Measurements from ENCODE around the gene CHERP.
"Not testable (repeated sequence)": the region's sequence is repeated elsewhere in the genome, so short reads cannot be mapped to it uniquely, and the experiment has no call there.

The CHERP gene

DNA sequence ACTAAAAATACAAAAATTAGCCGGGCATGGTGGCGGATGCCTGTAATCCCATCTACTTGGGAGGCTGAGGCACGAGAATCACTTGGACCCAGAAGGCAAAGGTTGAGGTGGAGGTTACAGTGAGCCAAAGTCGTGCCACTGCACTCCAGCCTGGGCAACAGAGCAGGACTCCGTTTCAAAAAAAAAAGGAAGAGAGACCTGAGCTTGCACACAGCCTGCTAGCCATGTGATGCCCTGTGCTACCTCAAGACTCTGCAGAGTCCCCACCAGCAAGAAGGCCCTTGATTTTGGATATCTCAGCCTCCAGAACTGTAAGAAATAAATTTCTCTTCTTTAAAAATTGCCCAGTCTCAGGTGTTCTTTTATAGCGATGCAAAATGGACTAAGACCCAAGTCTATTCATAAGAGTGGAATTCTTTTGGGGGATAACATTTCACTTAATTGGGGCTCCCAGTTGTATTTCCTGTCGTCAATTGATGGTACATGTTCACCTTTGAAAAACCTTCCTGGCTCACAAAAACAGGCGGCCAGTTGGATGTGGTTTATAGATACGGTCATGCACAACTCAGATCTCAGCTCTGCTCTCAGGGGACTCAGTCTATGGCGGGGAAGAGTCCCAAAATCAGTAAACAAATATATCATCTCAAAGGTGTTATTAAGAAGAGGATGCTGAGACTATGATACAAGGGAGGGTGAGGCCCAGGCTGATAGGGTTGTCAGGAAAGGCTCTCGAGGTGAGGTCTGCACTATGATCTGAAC, 2.4 kb upstream of the CHERP start:
- FAIRE-seq: no peak
- DNase-seq (ENCODE audit: low spot score): no peak

DNA sequence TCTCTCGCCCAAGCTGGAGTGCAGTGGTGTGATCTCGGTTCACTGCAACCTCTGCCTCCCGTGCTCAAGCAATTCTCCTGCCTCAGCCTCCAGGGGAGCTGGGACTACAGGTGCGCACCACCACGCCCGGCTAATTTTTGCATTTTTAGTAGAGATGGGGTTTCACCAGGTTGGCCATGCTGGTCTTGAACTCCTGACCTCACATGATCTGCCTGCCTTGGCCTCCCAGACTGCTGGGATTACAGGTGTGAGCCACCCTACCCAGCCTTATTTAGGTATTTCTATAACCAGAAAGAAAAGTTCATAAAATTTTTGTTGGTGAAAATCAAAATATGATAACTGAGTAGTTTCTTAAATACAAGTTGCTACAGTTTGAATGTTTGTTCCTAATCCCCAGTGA, 1.5 kb upstream of the CHERP start:
- FAIRE-seq; DNase-seq (ENCODE audit: low spot score): not testable (repeated sequence)

DNA sequence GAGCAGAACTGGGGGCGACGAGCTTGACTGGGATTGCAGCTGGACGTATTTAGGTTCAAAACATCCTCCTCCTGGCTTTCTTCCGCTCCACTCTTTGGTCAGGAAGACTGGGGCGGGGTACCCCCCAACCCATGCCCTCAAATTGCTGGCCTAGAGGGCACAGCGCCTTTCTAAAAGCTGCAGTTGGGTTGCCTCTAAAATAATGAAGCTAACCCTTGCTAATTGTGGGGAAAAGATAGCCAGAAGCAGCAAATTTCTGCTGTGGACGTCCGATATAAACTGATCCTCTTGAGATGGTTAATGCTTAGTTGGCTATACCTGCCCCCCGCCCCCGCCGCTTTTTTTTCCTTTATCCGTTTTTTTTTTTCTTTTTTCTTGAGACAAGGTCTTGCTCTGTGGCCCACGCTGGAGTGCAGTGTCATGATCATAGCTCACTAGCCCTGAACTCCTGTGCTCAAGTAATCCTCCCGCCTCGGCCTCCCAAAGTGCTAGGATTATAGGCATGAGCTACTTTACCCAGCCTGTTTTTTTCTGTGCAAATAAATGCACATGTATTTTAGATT, 754 bp upstream of the CHERP start:
- DNase-seq (ENCODE audit: low spot score): no peak
- FAIRE-seq: no peak

DNA sequence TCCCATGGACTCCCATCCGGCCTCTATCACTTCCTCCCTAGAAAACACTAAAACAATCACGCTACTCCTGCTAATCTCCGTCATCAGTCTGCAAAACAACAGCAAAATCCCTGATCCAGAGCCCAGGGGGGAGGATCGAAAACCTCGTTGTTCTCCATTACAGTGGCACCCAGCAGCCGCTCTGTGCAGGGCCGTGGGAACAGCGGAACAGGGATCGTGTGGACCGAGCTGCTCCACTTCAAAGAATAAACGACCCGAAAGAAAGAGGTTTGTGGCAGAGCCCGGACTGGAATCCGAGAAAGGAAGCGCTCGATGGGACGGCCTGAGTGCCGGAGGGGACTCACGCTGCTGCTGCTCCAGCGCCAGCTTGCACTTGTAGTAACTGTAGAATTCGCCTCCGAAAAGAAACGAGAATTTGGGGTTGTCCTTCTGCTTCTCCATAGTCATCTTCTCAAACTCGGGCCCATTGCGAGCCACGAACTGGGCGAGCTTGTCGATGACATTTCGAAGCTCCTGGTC, 652 bp downstream of the CHERP start:
- DNase-seq (ENCODE audit: low spot score) (no peak), FAIRE-seq (no peak)

DNA sequence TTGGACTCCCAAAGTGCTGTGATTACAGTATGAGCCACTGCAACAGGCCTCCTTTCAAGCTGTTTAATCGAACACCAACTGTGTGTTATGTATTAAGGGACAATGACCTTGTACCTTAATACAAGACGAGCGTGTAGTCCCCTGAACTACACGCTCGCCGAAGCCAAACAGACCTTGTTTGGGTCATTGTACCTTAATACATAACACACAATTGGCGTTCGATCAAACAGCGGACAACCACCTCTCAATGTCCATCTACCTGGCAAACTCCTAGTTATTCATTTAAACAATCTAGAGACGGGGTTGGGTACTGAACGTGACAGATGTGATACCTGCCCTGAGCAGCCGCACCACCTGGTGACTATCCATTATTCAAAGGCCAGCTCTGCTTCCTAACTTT, 1.3 kb downstream of the CHERP start:
- no peak for DNase-seq (ENCODE audit: low spot score)

DNA sequence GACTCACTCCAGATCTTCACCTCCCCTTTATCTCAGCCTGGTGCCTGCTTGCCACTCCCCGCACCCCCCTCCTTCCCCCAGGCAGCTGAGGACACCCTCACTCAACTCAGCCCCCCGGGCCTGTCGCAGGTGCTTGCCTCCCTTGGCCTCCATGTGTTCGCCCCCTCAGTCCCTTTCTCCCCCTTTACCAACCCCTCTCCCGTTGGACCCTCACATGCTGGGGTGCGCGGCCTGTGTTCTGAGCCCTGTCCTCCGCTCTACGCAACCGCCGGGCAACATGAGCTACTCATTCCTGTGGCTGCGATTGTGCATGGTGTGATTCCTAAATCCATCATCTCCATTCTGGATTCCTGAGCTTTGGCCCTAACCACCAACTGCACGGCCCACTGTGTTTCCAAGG, 5.1 kb downstream of the CHERP start:
- DNase-seq (ENCODE audit: low spot score) (no peak), FAIRE-seq (no peak)

More for the DNA sequence above, 1.3 kb downstream of the CHERP start:
- no peak for FAIRE-seq

DNA sequence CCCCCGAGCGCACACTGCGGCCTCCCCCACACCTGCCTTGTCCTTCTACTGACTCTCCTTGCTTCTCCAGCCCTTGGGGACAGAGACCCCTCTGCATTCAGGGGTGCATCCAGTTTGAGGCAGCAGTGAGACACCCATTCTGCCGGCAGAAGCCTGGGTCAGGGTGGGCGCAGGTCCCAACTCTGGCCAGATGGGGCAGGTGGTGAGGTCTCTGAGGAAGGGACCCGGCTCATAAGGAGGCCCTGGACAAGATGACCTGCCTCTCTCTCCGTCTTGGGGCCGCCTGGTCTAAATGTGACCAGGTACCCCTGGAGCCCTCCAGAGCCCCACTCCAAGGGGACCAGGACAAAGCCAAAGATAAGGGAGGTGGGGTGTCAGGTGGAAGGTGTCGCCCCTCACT, 6.1 kb downstream of the CHERP start:
- DNase-seq (ENCODE audit: low spot score): no peak
- no peak for FAIRE-seq

DNA sequence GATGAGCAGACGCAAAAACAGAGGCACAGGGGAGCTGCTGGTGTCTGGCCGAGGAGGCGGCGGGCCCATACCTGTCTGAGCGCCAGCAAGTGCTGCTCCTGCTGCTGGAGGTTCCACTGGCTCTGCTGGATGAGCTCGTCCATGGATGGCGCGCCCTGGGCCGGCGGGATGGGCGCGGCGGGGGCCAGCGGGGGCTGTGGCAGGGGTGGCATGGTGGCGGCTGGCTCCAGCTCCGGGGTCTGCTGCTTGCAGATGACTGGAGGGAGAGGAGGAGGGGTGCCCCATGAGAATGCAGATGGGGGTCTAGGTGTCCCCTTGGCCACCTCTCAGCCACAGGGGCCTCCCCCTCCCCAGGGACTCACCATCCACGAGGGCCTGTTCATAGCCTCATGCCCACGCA, 6.9 kb downstream of the CHERP start:
- no peak for FAIRE-seq
- DNase-seq (ENCODE audit: low spot score): no peak

DNA sequence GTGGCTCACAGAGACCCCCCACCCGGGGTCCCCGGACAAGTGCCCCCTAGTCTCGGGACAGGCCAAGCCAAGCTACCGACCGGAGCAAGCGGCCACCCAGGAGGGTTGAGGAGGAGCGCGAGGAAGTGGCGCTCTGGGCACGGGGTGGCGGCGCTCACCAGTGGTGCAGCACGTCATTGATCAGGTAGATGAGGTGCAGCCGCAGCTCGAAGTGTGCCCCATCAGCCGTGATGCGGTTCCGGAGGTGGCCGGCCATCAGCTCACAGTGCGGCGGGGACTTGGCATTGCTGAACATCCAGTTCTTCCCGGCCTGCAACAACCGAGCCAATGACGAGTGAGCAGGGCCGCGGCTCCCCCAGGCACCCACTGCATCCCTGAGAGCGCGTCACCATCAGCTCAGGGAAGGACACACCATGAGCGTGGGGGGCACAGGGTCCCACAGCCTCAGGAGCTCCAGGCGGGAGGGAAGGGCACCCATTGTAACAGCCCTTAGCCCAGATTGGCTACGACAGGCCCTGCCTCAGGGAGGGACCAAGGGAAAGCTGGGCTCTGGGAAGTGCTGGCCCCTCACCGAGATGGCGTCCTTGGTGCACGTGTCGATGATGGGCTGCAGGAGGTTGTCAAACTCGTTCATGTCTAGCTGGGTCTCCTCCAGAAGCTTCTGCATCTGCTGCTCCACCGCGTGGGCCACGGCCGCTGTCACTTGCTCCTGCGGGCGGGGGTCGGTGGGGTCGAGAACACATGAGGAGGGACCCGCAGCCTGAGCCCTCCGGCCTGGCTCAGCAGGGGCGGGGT, 9.6 kb downstream of the CHERP start:
- FAIRE-seq (no peak), DNase-seq (ENCODE audit: low spot score) (no peak)

DNA sequence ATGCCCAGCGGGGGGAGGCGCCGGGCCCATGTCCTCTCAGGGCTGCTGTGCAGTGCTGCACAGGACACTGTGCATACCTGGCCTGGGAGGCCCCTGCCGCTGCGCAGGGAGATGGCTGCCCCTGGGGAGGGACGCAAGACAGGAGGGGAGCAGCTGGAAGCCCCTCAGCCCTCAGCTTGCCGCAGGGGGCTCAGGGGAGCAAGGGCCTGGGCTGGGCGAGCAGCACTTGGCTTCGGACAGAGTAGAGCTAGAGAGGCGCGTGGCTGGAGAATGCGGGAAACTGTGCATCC, 10.9 kb downstream of the CHERP start:
- FAIRE-seq (no peak), DNase-seq (ENCODE audit: low spot score) (no peak)

DNA sequence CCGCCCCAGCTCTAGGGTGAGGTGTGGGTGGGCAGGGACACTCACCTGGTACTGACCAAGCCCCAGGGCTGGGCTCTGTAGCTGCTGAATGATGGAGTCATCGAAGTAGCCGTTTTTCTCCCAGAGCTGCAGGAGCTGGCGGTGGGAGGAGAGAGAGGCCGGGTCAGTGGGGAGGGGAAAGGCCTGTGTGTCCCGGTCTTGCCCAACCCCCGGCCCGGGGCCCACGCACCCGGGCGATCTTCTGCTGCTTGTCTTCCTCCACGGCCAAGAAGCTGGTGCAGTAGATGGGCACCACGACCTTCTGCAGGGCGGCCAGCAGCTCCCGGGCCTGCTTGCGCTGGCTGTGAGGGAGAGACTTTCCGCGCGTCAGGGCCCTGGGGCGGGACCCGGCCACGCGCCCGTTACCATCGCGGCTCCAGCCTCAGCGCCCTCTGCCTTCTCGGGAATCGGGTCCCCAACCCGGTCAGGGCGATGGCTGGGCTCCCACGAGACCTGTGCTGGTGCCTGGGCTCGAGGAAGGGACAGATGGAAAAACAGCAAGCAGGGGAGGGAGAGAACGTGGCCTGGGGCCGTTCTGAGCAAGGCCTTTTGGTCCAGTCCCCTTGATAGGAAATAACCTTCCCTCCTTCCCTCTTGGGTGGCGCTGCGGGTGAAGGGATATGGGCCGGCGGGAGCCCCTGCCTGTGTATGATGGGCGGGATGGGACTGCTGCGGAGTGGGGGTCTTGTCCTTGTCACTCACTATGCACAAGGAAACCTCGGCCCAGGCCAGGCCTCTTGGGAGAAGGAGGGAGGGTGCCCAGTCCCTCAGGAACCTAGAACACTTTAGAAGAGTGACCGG, 11.5 kb downstream of the CHERP start:
- DNase-seq (ENCODE audit: low spot score) (no peak), FAIRE-seq (no peak)

DNA sequence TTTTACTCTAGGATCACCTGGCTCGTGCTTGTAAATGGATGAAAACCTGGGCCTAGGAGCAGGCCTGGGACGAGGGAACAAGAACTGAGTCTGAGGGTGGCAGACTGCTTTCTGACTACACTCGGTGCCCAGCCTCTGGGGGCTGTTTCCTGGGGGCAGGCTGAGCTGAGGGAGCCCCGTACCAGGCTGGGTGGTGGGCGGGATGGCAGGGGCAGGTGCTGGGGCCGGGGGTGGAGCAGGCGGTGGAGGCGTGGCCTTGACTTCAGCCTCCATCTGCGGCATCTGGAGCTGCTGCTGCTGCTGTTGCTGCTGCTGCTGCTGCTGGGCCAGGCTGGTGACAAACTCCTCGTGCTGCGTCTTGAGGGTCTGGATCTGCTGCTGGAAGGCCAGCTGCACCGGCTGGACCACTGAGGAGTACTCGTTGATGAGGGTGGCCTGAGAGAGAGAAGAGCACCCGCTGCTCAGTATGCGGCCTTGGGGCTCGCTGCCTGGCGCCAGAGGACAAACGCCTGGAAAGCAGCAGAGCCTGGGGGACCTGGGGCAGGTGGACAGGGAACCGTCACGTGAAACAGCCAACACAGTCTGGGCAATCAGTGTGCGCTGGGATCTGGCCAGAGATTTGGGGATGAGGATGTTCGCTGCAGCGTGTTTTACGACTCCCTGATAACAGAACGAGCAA, 12.6 kb downstream of the CHERP start:
- DNase-seq (ENCODE audit: low spot score) (no peak), FAIRE-seq (no peak)

DNA sequence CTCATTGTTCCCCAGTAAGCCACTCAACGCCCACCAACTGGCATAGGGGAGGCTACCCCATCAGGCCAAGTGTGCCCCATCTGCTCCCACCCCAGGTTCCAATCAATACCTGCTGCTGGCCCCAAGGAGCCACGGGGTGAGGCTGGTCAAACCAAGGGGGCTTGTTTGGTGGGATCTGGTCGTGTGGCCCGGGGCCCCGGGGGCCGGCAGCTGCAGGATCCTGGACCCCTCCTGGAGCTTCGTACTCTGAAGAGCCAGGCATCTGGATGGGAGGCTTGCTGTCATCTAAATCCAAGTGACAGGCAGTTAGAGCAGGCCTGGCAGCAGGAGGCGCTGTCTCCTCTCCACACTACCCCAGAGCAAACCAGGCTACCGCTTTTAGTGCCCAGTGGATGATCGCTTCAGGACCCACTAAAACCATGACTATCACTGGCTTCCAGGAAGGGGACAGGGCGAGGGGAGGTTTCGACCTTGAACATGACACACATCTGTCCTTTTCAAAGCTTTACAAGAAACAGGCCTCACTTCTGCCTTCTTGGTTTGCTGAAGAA, 14.2 kb downstream of the CHERP start:
- no peak for FAIRE-seq
- no peak for DNase-seq (ENCODE audit: low spot score)

DNA sequence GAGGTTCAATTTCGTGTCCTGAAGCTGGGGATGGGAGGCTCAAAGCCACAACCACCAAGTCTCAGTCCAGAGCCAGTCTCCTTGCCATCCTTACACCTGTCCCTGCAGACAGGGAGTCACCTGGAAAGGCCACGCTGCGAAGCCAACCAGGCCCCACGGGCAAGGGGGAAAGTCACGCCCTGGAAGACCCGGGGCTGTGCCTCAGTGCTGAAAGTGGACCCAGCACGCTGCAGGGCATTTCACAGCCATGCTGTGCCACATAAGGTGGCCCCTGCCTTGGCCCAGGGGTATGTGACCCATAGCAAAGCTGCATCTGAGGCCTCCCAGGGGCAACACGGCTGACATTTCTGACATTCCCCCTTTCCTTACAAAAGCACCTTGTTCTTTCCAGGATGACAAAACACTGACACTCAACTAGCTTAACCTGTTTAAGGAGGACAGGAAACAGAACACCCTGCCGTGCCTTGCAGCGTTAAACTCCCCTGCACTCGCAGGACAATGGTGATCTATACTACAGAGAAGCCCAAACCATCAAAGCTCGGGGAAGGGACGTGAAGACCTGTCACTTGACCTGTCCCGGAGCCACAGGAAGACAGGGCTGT, 14.8 kb downstream of the CHERP start:
- DNase-seq (ENCODE audit: low spot score): no peak
- no peak for FAIRE-seq

DNA sequence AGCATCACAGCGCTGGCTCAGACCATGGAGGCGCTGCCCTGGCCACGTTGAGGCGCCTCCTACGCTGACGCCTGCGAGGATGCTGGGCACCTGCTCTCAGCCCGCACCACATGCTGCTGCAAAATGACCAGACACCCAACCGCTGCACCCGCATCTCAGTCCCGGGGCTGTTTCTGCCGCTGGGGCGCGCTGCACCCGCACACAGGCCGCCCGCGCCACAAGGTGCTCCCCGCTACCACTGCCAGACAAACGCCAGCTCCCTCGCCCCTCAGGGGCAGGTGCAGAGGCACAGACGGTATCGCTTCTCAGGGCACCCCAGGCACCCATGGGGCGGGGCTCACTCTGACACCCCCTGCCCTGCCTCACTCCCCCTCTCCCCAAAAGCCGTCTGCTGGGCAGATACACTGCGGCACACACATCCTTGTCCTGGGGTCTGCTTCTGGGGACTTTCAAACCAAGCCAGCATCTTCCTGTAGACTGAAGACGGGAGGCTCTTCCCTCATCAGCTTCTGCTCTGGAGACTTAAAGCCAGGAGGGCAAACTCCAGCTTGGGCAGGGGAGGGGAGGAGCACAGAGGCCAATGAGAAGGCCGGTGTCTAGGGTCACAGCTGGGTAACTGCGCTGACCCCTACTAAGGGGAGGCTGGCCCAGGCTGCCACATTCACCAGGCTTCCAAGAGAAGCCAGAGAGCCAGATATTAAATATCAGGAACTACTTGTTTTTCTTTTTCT, 16.3 kb downstream of the CHERP start:
- DNase-seq (ENCODE audit: low spot score) (no peak), FAIRE-seq (no peak)

DNA sequence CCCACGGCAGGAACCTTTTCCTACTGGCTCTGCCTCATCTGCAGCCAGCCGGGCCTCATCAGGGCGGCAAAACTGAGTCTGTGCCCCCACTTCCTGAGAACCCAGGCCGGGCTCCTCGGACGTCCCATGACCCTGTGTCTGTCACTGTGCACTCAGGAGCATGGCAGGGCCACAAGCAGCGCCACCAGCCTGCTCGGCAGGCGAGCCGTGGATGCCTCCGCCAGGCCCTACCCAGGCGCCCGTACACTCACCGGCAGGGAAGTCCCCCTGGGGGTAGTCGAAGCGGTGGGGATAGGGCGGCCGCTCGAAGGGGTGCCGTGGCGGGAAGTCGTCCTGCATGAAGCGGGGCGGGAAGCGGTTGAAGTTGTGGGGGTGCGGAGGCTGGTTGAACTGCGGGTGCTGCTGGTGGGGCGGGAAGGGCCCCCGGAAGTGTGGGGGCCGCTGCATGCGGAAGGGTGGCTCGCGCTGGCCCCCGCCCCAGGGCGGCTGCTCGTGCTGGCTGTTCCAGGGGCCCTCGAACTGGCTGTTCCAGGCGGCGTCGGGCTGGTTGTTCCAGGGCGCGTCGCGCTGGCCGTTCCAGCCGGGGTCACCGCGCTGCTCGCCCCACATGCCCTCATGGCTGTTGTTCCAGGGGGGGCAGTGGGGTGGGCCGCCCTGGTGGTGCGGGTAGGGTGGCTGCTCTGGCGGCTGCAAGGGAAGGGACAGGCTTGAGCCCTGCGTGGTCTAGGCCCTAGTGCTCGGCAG, 17.1 kb downstream of the CHERP start:
- FAIRE-seq (no peak), DNase-seq (ENCODE audit: low spot score) (no peak)

DNA sequence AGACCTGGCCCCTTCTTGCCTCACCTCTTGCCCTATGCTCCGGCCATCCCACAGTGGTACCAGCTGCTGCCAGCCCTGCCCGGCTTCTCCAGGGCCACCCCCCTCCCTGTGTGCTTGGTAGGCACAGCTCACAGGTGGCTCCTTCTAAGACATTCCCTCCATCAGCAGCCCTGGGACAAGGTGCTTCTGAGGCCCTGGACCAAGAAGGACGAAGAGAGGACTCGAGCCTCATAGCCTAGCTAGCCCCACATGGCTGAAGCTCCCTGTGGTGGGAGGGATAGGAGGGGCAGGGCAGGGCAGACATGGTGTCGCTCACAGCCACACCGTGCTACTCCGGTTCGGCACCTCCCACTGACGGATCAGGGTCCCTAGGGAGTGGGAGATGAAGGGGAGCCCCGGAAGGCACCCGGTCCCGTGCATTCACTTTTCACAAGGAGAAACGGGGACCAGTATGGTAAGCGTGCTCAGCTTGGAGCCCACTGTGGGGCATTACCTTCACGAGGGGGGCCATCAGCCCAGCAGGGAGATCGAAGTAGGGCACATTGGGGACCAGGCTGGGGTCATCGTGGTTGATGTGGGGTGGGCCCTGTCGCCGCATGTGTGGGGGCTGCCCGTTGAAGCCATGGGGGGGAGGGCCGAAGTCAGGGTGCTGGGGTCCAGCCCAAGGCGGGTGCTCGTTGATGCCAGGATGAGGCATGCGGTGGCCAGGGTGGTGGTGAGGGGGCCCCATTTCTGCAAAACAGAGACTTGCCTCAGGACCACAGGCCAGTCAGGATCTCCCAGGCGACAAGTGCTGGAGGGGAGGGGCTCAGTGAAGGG, 19.5 kb downstream of the CHERP start:
- FAIRE-seq (no peak), DNase-seq (ENCODE audit: low spot score) (no peak)

DNA sequence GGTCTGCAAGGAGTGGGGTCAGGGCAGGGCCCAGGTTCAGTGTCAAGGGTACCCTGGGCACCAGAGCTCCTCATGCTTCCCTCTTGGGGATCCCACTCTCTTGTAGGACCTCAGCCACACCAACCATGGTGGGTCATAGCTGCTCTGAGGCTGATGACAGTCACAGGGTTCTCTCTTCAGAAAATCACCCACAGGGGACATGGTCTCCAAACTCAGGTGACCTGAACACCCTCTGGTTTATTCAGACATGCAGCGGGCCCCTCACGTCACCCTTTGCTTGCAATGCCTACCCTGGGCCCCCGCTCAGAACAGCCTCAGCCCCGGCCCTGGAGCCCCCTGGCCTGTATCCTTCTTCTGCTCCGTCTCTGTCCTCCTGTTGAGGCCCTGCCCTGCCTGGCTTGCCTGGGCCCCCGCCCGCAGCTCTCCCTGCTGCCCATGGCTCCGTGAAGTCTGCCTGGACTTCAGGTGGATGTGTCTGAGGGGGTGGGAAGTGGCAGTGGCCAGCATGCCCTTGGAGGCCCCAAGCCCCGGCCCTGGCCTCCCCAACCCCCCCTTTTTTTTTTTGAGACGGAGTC, 20.4 kb downstream of the CHERP start:
- DNase-seq (ENCODE audit: low spot score): no peak
- no peak for FAIRE-seq
